Effector memory CD4-positive, alpha-beta T cell (primary cell): ENCODE results near the gene SEC24D.

ENCODE experiments used
- DNase-seq, 3 donors: peaks; one replicate each; pipeline ENCODE4 v3.0.0-alpha.2; 2020
- H3K27ac ChIP-seq: 2 replicates; pipeline ENCODE4 v1.7.0; 2013; ENCODE audit warnings: mild to moderate bottlenecking, low read length, moderate library complexity; ENCODE audit not compliant: insufficient read depth, poor library complexity, severe bottlenecking
- H3K27me3 ChIP-seq: replicated peaks from 2 replicates; pipeline ENCODE4 v1.7.0; 2013; ENCODE audit warnings: mild to moderate bottlenecking, low read length; ENCODE audit not compliant: insufficient read depth, control insufficient read depth, poor library complexity, severe bottlenecking
- H3K36me3 ChIP-seq: 2 replicates; pipeline ENCODE4 v1.7.0; 2013; ENCODE audit warnings: mild to moderate bottlenecking, low read length, moderate library complexity; ENCODE audit not compliant: control insufficient read depth, insufficient read depth
- H3K4me1 ChIP-seq: 2 replicates; pipeline ENCODE4 v1.7.0; 2013; ENCODE audit warnings: low read length, mild to moderate bottlenecking; ENCODE audit not compliant: control insufficient read depth, insufficient read depth, poor library complexity, severe bottlenecking
- H3K4me3 ChIP-seq: 2 replicates; pipeline ENCODE4 v1.7.0; 2013; ENCODE audit warnings: low read length, low read depth, mild to moderate bottlenecking; ENCODE audit not compliant: insufficient read depth, poor library complexity, severe bottlenecking
- H3K9me3 ChIP-seq: 2 replicates; pipeline ENCODE4 v1.7.0; 2013; ENCODE audit warnings: mild to moderate bottlenecking, low read length, moderate library complexity; ENCODE audit not compliant: control insufficient read depth

The SEC24D gene

DNA sequence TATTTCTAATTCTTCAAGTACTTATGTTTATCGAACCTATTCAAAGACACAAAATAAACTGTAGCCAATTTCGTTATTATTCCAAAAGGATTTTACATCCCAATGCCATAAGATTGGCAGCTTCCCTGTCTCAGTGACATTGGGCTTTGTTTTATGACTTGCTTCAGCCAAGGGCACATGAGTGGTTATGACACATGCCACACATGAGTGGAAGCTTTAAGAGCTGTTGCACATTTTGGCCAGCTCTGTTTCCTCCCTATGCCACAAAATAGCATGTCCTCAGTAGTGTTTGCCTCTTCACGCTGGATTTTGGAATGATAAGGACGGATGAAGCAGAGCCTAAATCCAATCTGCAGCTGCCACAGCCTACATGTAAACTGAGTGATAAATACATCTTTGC lies 21.9 kb downstream of the SEC24D start:
- H3K4me3 ChIP-seq: no peak overlapping the region
- H3K27me3 ChIP-seq: no peaks in the 10 kb centered on the region
- H3K9me3 ChIP-seq: no peaks in the 10 kb centered on the region
- peaks cover 51% of the 10 kb centered on the region for H3K36me3 ChIP-seq
- no peaks in the 10 kb centered on the region for H3K4me1 ChIP-seq
- DNase-seq: no peak
- H3K27ac ChIP-seq: no peak overlapping the region

DNA sequence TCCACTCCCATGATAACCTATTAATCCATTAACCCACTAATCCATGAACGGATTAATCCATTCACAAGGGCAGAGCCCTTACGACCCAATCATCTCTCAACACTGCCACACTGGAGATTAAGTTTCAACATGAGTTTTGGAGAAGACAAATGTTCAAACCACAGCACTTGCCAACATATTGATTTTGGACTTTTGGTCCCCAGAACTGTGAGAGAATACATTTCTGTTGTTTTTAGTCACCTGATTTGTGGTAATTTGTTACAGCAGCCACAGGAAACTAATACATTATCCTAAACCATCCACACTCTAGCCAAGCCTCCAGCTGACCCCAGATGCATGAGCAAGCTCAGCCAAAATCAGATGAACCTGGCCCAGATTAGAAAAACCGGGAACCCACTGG lies 22.4 kb downstream of the SEC24D start:
- H3K27me3 ChIP-seq: no peaks in the 10 kb centered on the region
- no peaks in the 10 kb centered on the region for H3K4me1 ChIP-seq
- DNase-seq: no peak
- no peak overlapping the region for H3K27ac ChIP-seq
- no peaks in the 10 kb centered on the region for H3K9me3 ChIP-seq
- peaks cover 51% of the 10 kb centered on the region for H3K36me3 ChIP-seq
- no peak overlapping the region for H3K4me3 ChIP-seq

DNA sequence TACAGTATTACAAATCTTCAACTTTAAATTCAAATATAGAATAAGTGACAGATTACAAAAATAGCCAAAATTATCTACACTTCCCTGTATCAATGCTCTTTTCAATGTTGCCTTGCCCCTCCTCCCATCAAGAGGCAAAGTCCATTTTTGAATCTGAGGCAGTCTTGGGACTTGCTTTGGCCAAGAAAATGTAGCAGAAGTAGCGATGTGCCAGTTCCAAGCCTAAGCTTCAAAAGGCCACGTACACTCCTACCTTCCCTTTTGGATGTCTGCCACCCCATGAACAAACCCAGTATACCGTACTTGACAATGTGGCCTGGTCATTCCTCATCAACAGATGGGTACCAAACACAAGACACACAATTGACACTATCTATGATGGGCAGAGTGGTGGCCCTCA lies 24.1 kb downstream of the SEC24D start:
- H3K4me3 ChIP-seq: no peak overlapping the region
- DNase-seq: no peak
- H3K9me3 ChIP-seq: no peaks in the 10 kb centered on the region
- H3K27ac ChIP-seq: no peak overlapping the region
- no peaks in the 10 kb centered on the region for H3K4me1 ChIP-seq
- no peaks in the 10 kb centered on the region for H3K27me3 ChIP-seq
- peaks cover 51% of the 10 kb centered on the region for H3K36me3 ChIP-seq

DNA sequence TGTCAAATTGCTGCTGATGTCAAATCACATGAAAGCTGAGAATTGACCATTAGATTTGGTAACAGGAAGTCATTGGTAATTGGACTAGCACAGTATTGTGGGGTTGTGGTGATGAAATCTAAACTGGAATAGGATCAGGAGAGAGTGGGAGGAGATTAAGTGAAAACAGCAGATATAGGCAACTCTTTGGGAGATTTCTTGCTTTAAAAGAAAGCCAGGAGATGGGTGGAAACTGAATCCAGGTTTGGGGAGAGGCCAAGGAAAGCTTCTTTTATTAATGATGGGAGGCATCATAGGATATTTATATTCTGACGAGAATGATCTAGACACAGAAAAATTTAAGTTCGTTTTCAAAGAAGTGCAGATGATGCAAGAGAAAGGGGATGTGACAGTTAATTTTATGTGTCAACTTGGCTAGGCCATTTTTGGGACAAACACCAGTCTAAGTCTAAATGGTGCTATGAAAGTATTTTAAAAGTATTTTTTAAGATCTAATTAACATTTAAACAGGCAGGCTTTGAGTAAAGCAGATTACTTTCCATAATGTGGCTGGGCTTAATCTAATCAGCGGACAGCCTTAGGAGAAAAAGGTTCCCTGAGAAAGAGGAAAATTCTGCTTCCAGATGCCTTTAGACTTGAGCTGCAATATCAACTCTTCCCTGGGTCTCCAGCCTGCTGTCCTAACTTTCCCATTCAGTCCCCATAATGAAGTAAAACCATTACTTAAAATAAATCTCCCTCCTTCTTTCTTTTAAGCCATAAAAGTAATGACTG lies 24.7 kb downstream of the SEC24D start:
- H3K36me3 ChIP-seq: peaks cover 49% of the 10 kb centered on the region
- no peak overlapping the region for H3K4me3 ChIP-seq
- no peaks in the 10 kb centered on the region for H3K9me3 ChIP-seq
- no peaks in the 10 kb centered on the region for H3K27me3 ChIP-seq
- no peak overlapping the region for H3K27ac ChIP-seq
- DNase-seq: no peak
- no peaks in the 10 kb centered on the region for H3K4me1 ChIP-seq

DNA sequence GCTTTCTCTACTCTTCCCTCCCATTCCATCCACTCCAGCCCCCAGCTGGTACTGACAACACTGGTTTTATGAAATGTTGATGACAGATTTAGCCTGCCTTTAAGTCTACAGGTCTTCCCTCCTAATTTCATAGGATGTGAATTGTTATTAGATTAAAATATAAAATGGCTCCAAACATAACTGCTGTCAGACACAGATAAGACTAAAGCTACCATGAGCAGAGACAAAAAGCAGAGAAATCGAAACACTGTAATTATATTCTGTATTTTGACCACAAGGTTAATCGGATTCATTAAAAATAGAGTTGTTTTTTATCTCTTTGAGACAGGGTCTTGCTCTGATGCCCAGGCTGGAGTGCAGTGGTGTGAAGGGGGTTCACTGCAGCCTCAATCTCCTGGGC lies 28.3 kb downstream of the SEC24D start:
- no peak overlapping the region for H3K27ac ChIP-seq

DNA sequence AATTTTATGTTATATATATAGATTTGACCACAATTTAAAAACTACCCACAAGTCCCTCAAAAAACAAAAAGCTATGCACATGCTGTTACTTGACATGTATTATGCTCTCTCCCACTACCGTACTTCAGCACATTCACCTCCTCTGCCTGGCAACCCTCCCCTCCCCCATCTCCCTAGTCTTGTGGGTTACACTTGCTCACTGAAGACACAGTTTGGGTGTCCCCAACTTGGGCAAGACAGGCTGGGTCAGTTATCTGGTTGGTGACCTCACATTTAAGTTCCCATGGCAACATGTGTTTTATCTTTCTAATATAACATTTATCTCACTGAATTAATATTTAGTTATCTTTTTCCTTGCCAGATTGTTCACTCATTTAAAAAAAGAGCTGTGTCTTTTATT lies 32.7 kb downstream of the SEC24D start:
- Histone ChIP-seq H3K27ac (no peak overlapping the region), H3K36me3 (peaks cover 14% of the 10 kb centered on the region), H3K4me1 (no peaks in the 10 kb centered on the region)

More for the DNA sequence above, 28.3 kb downstream of the SEC24D start:
- no peak overlapping the region for H3K4me3 ChIP-seq
- peaks cover 19% of the 10 kb centered on the region for H3K36me3 ChIP-seq
- no peak for DNase-seq
- no peaks in the 10 kb centered on the region for H3K27me3 ChIP-seq
- no peaks in the 10 kb centered on the region for H3K4me1 ChIP-seq
- no peaks in the 10 kb centered on the region for H3K9me3 ChIP-seq

DNA sequence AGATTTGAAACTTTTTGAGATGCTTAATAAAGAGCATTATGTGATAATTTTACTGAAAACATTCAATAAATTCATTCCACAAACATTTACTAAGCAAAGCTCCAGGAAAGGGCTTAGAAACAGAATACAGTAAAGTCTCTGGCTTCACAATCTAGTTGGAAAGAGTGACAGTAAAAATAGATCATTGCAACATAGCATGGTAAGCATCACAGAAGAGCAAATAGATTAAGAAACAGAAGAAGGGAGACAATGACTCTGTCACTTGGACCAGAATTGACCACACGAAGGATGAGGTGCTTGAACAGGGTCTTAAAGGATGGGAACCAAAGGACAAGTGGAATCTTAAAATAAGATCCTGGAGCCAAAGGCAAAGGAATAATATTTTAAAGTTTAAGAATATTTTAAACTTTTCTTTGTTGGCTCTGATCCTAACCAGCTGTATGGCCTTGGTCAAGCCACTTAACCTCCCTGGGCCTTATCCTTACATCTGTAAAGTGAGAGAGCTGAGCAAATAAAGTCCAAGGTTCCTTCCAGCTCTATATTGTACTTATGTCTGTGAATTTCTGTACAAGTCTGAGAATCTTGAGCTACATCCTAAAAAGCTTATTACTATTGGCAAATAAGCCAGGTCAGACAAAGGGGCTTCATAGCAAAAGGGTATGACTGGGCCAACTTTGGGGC lies 33.9 kb downstream of the SEC24D start:
- no peaks in the 10 kb centered on the region for H3K4me1 ChIP-seq
- H3K36me3 ChIP-seq: peaks cover 17% of the 10 kb centered on the region

More for the DNA sequence above, 32.7 kb downstream of the SEC24D start:
- Histone ChIP-seq H3K27me3 (no peaks in the 10 kb centered on the region), H3K9me3 (no peaks in the 10 kb centered on the region), H3K4me3 (no peak overlapping the region)
- no peak for DNase-seq

DNA sequence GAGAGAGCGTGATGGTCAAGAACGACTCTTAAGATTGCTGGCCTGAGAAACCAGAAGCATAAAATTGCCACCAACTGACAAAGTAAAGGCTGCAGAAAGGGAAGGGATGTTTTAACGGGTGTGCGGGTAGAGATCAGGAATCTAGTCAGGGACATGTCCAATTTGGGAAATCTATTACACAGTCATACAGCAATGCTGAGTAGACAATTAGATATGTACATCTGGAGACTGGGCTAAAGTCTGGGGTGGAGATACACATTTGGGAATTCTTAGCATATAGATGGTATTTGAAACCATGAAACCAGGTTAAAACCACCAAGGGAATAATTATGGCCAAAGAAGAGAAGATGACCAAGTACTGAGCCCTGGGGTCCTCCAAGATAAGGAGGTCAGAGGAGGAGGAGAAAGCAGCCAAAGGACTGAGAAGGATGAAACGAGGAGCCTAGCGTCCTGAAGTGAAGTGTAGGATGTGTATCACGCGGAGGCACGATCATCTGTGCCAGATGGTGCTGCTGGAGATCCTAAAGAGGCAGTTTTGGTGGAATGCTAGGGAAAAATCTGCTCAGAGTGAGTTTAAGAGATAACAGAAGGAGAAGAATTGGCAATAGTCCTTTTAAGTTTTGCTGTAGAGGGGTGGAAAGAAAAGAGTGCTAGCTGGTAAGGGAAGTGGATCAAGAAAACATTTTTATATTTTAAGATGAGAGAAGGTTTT lies 36.5 kb downstream of the SEC24D start:
- no peaks in the 10 kb centered on the region for H3K4me1 ChIP-seq
- peaks cover 34% of the 10 kb centered on the region for H3K36me3 ChIP-seq
- no peak for DNase-seq
- no peaks in the 10 kb centered on the region for H3K27me3 ChIP-seq
- no peak overlapping the region for H3K4me3 ChIP-seq
- no peak overlapping the region for H3K27ac ChIP-seq
- H3K9me3 ChIP-seq: no peaks in the 10 kb centered on the region

More for the DNA sequence above, 33.9 kb downstream of the SEC24D start:
- Histone ChIP-seq H3K27me3 (no peaks in the 10 kb centered on the region), H3K4me3 (no peak overlapping the region), H3K9me3 (no peaks in the 10 kb centered on the region), H3K27ac (no peak overlapping the region)
- DNase-seq: no peak

DNA sequence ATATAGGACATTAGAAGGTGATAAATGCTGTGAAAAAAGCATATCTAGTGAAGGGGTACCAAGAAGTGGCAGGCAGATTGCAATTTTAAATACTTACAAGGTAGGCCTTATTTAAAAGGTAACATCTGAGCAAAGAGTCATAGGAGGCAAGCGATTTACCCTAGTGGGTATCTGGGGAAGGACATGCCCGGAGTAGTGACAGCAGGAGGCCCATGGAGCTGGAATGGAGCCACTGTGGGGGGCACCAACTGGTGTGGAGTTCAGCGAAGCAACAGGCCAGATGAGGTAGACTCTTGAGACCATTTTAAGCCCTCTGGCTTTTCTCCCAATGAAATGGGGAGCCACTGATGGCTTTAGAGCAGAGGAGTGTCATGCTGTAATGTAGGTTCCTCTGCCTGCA lies 37.3 kb downstream of the SEC24D start:
- H3K36me3 ChIP-seq: peaks cover 34% of the 10 kb centered on the region
- DNase-seq: no peak

More for the DNA sequence above, 37.3 kb downstream of the SEC24D start:
- no peaks in the 10 kb centered on the region for H3K4me1 ChIP-seq
- no peaks in the 10 kb centered on the region for H3K27me3 ChIP-seq
- no peak overlapping the region for H3K4me3 ChIP-seq
- H3K9me3 ChIP-seq: no peaks in the 10 kb centered on the region
- no peak overlapping the region for H3K27ac ChIP-seq
